Esophagus squamous epithelium (tissue), 4 donors: ENCODE data around the gene MYOZ2.

Source experiments
- POLR2A ChIP-seq, 4 donors: fragments of 450-650 bp; IDR thresholded peaks; one replicate each; pipeline ENCODE4 v1.6.1; 2017; ENCODE audit warnings: antibody characterized with exemption in 4 of 4, mild to moderate bottlenecking in 4 of 4, moderate library complexity in 3 of 4
- TF ChIP-seq, protein P1 (sequence below), 6 experiments: fragments of 450-650 bp in 4 of 6; fragments of 200-600 bp in 2 of 6; sonication (generic) in 2 of 6; IDR thresholded peaks; one replicate each; pipeline ENCODE4 v1.5.1; 2016 to 2019; ENCODE audit warnings: antibody characterized with exemption in 6 of 6, mild to moderate bottlenecking in 4 of 6, moderate library complexity in 4 of 6

- TF ChIP-seq, protein P1, sequence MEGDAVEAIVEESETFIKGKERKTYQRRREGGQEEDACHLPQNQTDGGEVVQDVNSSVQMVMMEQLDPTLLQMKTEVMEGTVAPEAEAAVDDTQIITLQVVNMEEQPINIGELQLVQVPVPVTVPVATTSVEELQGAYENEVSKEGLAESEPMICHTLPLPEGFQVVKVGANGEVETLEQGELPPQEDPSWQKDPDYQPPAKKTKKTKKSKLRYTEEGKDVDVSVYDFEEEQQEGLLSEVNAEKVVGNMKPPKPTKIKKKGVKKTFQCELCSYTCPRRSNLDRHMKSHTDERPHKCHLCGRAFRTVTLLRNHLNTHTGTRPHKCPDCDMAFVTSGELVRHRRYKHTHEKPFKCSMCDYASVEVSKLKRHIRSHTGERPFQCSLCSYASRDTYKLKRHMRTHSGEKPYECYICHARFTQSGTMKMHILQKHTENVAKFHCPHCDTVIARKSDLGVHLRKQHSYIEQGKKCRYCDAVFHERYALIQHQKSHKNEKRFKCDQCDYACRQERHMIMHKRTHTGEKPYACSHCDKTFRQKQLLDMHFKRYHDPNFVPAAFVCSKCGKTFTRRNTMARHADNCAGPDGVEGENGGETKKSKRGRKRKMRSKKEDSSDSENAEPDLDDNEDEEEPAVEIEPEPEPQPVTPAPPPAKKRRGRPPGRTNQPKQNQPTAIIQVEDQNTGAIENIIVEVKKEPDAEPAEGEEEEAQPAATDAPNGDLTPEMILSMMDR (IDR thresholded peaks at IDR 0.05): no peak
- TF ChIP-seq POLR2A (IDR thresholded peaks at IDR 0.05): no peak
These were observed 13.5 kb downstream of the MYOZ2 start for GRCh38 chr4:119149110-119149509.
